Measurements from ENCODE around the gene CRYAA.

CRYAA gene

GRCh38 chr21:43204638-43205037 lies 35.8 kb downstream of the CRYAA start:
- no peak for DNase-seq

GRCh38 chr21:43206231-43207042 lies 37.6 kb downstream of the CRYAA start:
- no peak for DNase-seq

GRCh38 chr21:43207043-43207315 lies 38.2 kb downstream of the CRYAA start:
- no peak for DNase-seq

DNA sequence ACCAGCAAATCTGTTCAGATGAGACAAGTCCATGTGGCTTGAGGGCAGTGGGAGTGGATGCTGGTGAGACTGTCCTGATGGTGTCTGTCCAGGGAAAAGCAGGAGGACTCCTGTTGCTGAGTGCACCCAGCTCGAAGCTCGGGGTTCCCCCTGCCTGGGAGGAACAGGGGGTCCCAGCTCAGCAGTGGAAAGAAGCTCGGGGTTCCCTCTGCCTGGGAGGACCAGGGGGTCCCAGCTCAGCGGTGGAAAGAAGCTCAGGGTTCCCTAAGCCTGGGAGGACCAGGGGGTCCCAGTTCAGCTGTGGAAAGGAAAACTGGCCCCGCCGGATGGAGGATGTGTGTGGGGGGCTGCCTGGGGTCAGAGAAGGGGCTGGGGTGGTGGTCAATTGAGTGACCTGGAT lies 39.1 kb downstream of the CRYAA start:
- DNase-seq = no peak

DNA sequence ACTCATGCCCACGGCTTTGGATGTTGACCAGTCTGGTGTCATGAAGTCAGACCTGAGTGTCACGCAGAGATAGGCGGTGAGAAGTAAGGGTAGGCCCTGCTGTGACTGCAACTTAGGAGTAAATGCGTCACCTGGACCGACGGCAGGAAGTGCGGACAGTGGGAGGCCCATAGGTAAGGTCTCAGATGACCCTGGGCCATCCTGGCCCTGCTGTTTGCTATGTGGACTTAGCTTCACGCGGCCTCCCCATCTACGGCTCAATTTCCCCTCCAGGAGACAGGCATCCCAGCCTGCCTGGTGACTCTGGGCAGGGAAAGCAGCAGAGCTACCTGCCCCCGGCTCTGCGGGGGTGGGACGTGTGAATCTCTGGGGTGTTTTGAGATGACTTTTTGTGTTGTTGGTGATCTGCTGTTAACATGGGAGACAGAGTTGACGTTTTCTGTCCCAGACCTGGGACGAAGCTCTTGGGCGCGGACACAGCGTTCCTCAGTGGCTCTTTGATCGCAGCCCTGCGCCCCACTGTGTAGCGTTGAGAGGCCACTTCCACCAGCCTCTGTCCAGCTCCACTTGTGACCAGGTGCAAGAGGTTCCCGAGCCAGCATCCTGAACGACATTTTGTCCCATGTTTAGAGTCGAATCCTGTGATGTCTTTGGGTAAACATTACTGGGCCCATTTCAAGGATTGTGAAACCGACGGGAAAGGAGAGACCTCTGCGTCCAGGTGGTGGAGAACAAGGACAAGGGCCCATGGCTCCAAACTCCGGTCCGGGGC lies 39.9 kb downstream of the CRYAA start:
- no peak for DNase-seq

GRCh38 chr21:43209575-43210453 lies 41.0 kb downstream of the CRYAA start:
- DNase-seq = no peak

GRCh38 chr21:43210454-43211071 lies 41.8 kb downstream of the CRYAA start:
- DNase-seq = no peak

- no peak for DNase-seq
Measured at GRCh38 chr21:43211072-43211759, 42.4 kb downstream of the CRYAA start.

GRCh38 chr21:43211760-43212115 lies 42.9 kb downstream of the CRYAA start:
- DNase-seq = no peak
